Mesendoderm (in vitro differentiated cells): Measurements from ENCODE around the gene ZFP92.

Experiments
- DNase-seq: peaks from one replicate; pipeline ENCODE4 v3.0.0; 2013
- H2AK5ac ChIP-seq: 2 replicates; pipeline ENCODE4 v1.6.1; 2013; ENCODE audit warnings: low read length, inconsistent platforms
- H2BK120ac ChIP-seq: 2 replicates; pipeline ENCODE4 v1.6.1; 2013; ENCODE audit warnings: low read depth, mild to moderate bottlenecking, low read length, moderate library complexity, mixed read lengths
- H2BK15ac ChIP-seq: replicated peaks from 2 replicates; pipeline ENCODE4 v1.6.1; 2013; ENCODE audit warnings: low read depth, mild to moderate bottlenecking, moderate library complexity
- H2BK5ac ChIP-seq: 2 replicates; pipeline ENCODE4 v1.6.1; 2013; ENCODE audit warnings: low read length, inconsistent platforms
- H3K18ac ChIP-seq: 2 replicates; pipeline ENCODE4 v1.6.1; 2013; ENCODE audit warnings: mild to moderate bottlenecking, low read length, mixed read lengths
- H3K23ac ChIP-seq: one replicate; pipeline ENCODE4 v1.6.1; 2013; ENCODE audit warnings: low read length
- H3K27ac ChIP-seq: 2 replicates; pipeline ENCODE4 v1.5.1; 2013; ENCODE audit warnings: low read depth, mild to moderate bottlenecking, inconsistent platforms, low read length, moderate library complexity
- H3K27me3 ChIP-seq: 2 replicates; pipeline ENCODE4 v1.6.1; 2013; ENCODE audit warnings: low read length, control low read depth, mild to moderate bottlenecking, inconsistent platforms; ENCODE audit not compliant: insufficient read depth, poor library complexity
- H3K36me3 ChIP-seq: 2 replicates; pipeline ENCODE4 v1.6.1; 2013; ENCODE audit warnings: low read length, inconsistent platforms; ENCODE audit not compliant: control insufficient read depth, insufficient read depth
- H3K4ac ChIP-seq: one replicate; pipeline ENCODE4 v1.6.1; 2013; ENCODE audit warnings: low read depth, mild to moderate bottlenecking, low read length, moderate library complexity
- H3K4me1 ChIP-seq: 2 replicates; pipeline ENCODE4 v1.6.1; 2013; ENCODE audit warnings: low read depth, low read length, inconsistent platforms; ENCODE audit not compliant: control insufficient read depth
- H3K4me2 ChIP-seq: 2 replicates; pipeline ENCODE4 v1.6.1; 2013; ENCODE audit warnings: low read length
- H3K4me3 ChIP-seq: 2 replicates; pipeline ENCODE4 v1.5.1; 2013; ENCODE audit warnings: mild to moderate bottlenecking, low read length
- H3K56ac ChIP-seq: one replicate; pipeline ENCODE4 v1.6.1; 2013; ENCODE audit warnings: low read length
- H3K79me1 ChIP-seq: 2 replicates; pipeline ENCODE4 v1.6.1; 2013; ENCODE audit warnings: low read length, inconsistent platforms
- H3K79me2 ChIP-seq: 2 replicates; pipeline ENCODE4 v1.6.1; 2013; ENCODE audit warnings: mild to moderate bottlenecking, low read length; ENCODE audit not compliant: control insufficient read depth, insufficient read depth
- H3K9ac ChIP-seq: 2 replicates; pipeline ENCODE4 v1.6.1; 2013; ENCODE audit warnings: low read length, inconsistent platforms
- H4K5ac ChIP-seq: one replicate; pipeline ENCODE4 v1.6.1; 2013; ENCODE audit warnings: low read length
- H4K8ac ChIP-seq: one replicate; pipeline ENCODE4 v1.6.1; 2013; ENCODE audit warnings: low read depth, mild to moderate bottlenecking, control low read depth, low read length, moderate library complexity
- WGBS: extraction: QIAGEN DNeasy Blood & Tissue Kit; methylation state at CpG from one replicate; pipeline ENCODE4 v1.1.7; 2013; ENCODE audit warnings: low lambda C conversion rate, missing lambda C conversion rate; ENCODE audit not compliant: insufficient coverage; ENCODE audit errors: extremely low coverage; 5-methylcytosine and 5-hydroxymethylcytosine counted together

The ZFP92 gene

DNA sequence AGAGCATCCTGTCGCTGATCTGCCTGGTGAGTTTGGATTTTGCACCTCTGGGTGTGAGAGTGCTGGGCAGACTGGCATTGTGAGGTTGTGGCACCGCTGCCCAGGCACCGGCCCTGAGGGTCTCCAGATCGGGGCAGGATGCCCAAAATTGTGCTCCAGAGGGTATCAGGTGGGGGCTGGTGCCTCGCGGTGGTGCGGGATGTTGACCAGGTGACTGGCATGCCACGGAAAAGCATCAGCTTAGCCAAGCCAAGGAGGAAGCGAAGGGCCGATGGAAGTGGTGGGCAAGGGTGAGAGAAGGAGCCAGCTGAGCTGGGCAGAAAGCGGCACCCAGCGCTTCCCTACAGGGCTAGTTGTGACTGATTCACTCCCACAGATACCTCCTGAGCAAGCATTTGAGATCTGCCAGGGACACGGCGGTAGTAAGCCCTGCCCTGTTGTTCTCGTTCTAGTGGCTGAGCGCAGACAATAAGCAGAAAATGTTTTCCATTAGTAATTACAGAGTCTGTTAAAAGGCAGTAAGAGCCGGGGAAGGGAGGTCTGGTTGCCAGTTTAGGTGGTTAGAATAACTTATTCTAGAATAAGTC is 809 bp downstream of the ZFP92 start:
- Histone ChIP-seq H2BK15ac (no peak overlapping the region), H3K79me1 (no peaks in the 10 kb centered on the region), H3K27me3 (no peaks in the 10 kb centered on the region), H2BK120ac (no peak overlapping the region), H3K18ac (no peak overlapping the region), H3K56ac (no peak overlapping the region), H2AK5ac (no peak overlapping the region), H3K23ac (no peak overlapping the region), H4K8ac (no peak overlapping the region), H3K9ac (no peak overlapping the region), H3K4me3 (no peak overlapping the region), H3K4me2 (no peak overlapping the region), H3K4ac (no peak overlapping the region), H2BK5ac (no peak overlapping the region), H4K5ac (no peak overlapping the region), H3K79me2 (no peaks in the 10 kb centered on the region), H3K36me3 (no peaks in the 10 kb centered on the region), H3K4me1 (no peaks in the 10 kb centered on the region), H3K27ac (no peak overlapping the region)
- no peak for DNase-seq
- WGBS, result no CpG with 5 or more reads among the region's 17 CpGs

DNA sequence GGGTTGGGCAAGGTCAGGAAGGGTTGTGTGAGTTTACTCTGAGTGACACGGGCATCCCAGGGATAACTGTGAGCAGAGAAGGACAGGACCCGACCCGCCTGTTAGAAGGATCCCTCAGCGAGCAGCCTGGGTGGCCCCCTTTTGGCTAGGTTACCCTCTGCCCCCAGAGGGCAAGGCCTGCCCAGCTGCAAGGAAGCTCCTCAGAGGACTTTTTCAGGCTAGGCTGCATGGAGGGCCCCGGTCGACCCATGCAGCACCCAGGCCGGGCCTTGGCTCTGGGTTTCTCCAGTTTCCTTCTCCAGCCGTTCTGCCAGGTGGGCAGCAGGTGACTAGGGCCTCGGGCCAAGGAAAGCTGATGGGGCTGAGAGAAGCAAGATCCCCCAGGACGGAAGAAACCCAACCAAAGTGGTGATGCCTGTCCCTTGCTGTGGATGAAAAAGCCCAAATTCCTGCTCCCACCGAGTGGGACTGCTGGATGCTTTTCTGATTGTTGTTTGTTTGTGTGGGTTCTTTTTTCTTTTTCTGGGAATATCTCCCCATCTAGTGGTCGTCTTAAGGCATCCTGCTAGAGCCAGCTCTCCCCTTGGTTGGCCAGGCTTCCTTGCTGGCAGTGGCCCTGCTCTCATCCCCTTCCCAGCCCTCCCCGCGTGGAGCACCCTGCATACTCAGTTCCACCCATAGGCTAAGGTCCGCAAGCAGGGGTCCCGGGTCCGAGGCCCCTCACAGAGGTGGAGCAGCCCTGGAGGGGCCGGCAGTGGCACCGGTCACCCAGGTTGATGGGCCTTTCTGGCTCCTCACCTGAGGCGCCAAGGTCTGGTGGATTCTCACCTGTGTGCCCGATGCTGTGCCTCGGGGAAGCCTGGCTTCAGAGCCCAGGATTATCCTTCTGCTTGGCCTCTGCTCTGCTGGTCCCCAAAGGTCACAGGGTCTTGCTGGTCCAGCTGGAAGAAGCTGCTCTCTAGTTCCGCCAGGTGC is 1.8 kb downstream of the ZFP92 start:
- Histone ChIP-seq H3K27ac (no peak overlapping the region), H3K9ac (no peak overlapping the region), H3K23ac (no peak overlapping the region), H3K36me3 (no peaks in the 10 kb centered on the region), H3K79me2 (no peaks in the 10 kb centered on the region), H4K8ac (no peak overlapping the region), H2BK120ac (no peak overlapping the region), H2BK5ac (no peak overlapping the region), H3K4me2 (no peak overlapping the region), H3K18ac (no peak overlapping the region), H3K56ac (no peak overlapping the region), H3K4me1 (no peaks in the 10 kb centered on the region), H3K4ac (no peak overlapping the region), H3K79me1 (no peaks in the 10 kb centered on the region), H2AK5ac (no peak overlapping the region), H2BK15ac (no peak overlapping the region), H4K5ac (no peak overlapping the region), H3K4me3 (no peak overlapping the region), H3K27me3 (no peaks in the 10 kb centered on the region)
- no CpG with 5 or more reads among the region's 23 CpGs for WGBS
- DNase-seq, result no peak

DNA sequence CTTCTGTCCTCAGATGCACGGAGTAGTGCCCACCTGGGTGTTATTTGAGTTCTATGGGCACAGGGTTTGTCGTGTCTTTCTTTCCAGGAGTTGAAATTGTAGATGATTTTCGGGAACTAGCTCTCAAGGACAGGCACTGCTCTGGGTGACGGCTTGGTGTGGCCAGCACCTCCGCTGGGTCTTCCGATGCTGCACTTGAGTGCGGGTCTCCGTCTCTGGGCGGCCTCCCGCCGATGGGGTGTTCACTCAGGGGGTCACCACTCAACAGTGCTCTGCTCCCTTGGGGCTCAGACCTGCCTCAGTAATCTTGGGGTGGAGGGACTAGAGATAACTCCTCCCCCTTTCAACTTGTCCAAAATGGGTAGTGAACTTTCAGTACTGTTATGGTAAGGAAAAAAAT is 2.5 kb downstream of the ZFP92 start:
- WGBS, result no CpG with 5 or more reads among the region's 11 CpGs
- DNase-seq, result no peak
- Histone ChIP-seq H3K18ac (no peak overlapping the region), H3K4me1 (no peaks in the 10 kb centered on the region), H3K4me3 (no peak overlapping the region), H2AK5ac (no peak overlapping the region), H3K36me3 (no peaks in the 10 kb centered on the region), H3K4me2 (no peak overlapping the region), H3K79me1 (no peaks in the 10 kb centered on the region), H3K27ac (no peak overlapping the region), H2BK120ac (no peak overlapping the region), H3K27me3 (no peaks in the 10 kb centered on the region), H3K4ac (no peak overlapping the region), H3K56ac (no peak overlapping the region), H3K23ac (no peak overlapping the region), H4K5ac (no peak overlapping the region), H2BK5ac (no peak overlapping the region), H3K9ac (no peak overlapping the region), H3K79me2 (no peaks in the 10 kb centered on the region), H4K8ac (no peak overlapping the region), H2BK15ac (no peak overlapping the region)

DNA sequence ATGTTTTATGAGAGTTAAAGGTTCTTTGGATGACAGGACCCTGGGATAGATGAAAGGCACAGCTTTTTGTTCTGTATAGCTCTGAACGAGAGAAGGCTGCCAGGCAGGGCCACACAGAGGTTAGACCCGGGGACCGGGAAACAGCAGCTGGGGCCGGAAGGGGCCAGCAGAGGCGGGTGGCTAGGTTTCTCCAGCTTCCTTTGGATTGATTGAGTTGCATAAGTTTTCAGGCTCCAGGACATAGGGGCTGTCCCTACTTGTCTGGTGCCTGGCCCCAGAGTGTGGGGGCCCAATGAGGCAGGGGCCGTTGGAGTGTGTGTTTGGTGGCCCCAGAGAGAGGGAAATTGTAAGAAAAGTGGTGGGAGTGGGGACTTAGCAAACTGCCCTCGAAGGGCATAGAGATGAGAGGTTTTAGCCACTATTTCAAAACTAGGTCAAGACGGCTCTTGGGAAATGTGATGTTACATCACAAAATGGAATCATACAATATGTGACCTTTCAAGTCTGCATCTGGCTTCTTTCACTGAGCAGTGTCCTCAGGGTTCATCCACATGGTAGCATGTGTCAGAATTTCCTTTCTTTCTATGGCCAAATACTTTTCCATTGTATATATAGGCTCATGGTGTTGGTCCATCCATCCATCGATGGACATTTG is 3.7 kb downstream of the ZFP92 start:
- H3K4me3 ChIP-seq, result no peak overlapping the region
- no peaks in the 10 kb centered on the region for H3K27me3 ChIP-seq
- H3K4me1 ChIP-seq, result no peaks in the 10 kb centered on the region
- no peaks in the 10 kb centered on the region for H3K79me1 ChIP-seq
- no peak overlapping the region for H3K4ac ChIP-seq
- H3K36me3 ChIP-seq, result no peaks in the 10 kb centered on the region
- DNase-seq, result no peak
- H4K8ac ChIP-seq, result no peak overlapping the region
- H3K27ac ChIP-seq, result no peak overlapping the region
- no peak overlapping the region for H3K4me2 ChIP-seq
- H2BK120ac ChIP-seq, result no peak overlapping the region
- no peak overlapping the region for H3K56ac ChIP-seq
- no peak overlapping the region for H3K9ac ChIP-seq
- H2AK5ac ChIP-seq, result no peak overlapping the region
- H4K5ac ChIP-seq, result no peak overlapping the region
- H3K18ac ChIP-seq, result no peak overlapping the region
- no peak overlapping the region for H3K23ac ChIP-seq
- no peak overlapping the region for H2BK5ac ChIP-seq
- WGBS, result no CpG with 5 or more reads among the region's 9 CpGs
- no peaks in the 10 kb centered on the region for H3K79me2 ChIP-seq
- H2BK15ac ChIP-seq, result no peak overlapping the region

DNA sequence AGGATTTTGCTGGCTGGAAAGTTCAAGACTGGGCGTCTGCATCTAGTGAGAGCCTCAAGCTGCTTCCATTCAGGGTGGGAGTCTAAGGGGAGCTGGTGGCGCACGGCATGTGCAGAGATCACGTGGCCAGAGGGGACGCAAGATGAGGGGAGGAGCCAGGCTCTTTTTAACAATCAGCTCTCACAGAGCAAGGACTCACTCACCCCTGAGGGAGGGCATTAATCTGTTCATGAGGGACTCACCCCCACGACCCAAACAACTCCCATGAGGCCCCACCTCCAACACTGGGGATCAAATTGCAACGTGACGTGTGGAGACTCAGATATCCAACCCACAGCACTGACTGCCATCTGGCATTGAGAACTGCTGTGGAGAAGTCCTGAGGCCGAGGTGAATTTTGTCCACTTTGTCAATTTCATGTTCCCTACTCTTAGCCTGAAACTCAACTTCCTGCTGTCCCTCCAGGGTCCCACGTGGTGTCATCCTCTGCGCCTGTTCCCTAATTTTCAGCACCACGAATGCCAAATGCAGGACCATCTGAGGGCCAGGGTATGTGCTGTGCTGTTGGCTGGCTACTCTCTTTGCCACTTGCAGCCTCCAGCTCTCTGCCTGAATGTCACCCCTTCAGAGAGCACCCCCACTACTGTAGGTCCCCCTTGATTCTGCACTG is 5.6 kb downstream of the ZFP92 start:
- no peaks in the 10 kb centered on the region for H3K36me3 ChIP-seq
- H2BK5ac ChIP-seq, result no peak overlapping the region
- H4K5ac ChIP-seq, result no peak overlapping the region
- no peaks in the 10 kb centered on the region for H3K4me1 ChIP-seq
- no peak overlapping the region for H3K4me3 ChIP-seq
- H4K8ac ChIP-seq, result no peak overlapping the region
- no peak overlapping the region for H3K4me2 ChIP-seq
- H3K27me3 ChIP-seq, result no peaks in the 10 kb centered on the region
- WGBS, result no CpG with 5 or more reads among the region's 12 CpGs
- no peak overlapping the region for H2BK120ac ChIP-seq
- no peak overlapping the region for H3K4ac ChIP-seq
- DNase-seq, result no peak
- H3K9ac ChIP-seq, result no peak overlapping the region
- H3K27ac ChIP-seq, result no peak overlapping the region
- no peak overlapping the region for H3K18ac ChIP-seq
- H2BK15ac ChIP-seq, result no peak overlapping the region
- H3K79me1 ChIP-seq, result no peaks in the 10 kb centered on the region
- no peak overlapping the region for H3K56ac ChIP-seq
- no peaks in the 10 kb centered on the region for H3K79me2 ChIP-seq
- H2AK5ac ChIP-seq, result no peak overlapping the region
- no peak overlapping the region for H3K23ac ChIP-seq
